Measurements from ENCODE around the gene LY9. TPM values are rescaled to one million over a fixed set of nuclear protein-coding genes. Genes with fewer than 3 reads are reported as not detected.

LY9 gene
- total RNA-seq, 1 experiment from 2014 or later, result not detected

DNA sequence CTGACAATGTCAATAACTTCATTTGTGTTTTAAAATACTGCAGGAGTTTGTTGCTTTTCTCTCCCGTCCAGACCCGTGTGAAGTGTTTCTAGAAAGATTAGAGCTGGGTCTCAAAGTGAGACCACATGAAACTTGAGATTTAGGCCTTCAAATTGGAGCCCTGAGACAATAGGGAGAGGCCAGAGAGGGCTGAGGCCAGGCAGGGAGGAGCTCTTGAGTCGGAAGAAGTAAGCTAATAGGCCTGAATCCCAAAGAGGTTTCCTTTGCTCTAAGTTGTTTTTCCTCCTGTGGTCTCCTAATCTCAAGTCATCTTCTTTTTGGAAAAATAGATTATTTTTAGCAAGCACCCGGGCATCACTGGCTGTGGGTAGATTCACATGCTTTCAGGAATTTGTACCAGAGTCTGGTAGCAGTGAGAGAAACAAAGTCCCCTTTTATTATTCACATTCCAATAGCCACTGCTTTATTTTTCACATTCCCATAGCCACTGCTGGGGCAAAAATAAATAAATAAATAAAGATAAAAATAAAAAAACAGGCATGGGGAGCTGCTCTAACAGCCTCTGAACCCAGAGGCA is 41.1 kb downstream of the LY9 start:
- H3K23ac ChIP-seq (ENCODE audit: insufficient read length, low read depth, low read length), result no peak overlapping the region
- no peak overlapping the region for H2BK15ac ChIP-seq (ENCODE audit: low read depth, low read length)
- H2AK5ac ChIP-seq (ENCODE audit: insufficient read length, low read length), result no peak overlapping the region
- no peaks in the 10 kb centered on the region for H3K79me2 ChIP-seq (ENCODE audit: insufficient read depth, low read length)
- no peak overlapping the region for H3K18ac ChIP-seq (ENCODE audit: insufficient read length, low read depth, low read length)
- H2BK120ac ChIP-seq (ENCODE audit: low read depth, low read length, poor library complexity, severe bottlenecking), result no peak overlapping the region
- no peak overlapping the region for H2AFZ ChIP-seq (ENCODE audit: low read length)
- H3K4me1 Mint-ChIP-seq, result peaks cover 19% of the 10 kb centered on the region in 2 experiments
- TF ChIP-seq, protein P1, sequence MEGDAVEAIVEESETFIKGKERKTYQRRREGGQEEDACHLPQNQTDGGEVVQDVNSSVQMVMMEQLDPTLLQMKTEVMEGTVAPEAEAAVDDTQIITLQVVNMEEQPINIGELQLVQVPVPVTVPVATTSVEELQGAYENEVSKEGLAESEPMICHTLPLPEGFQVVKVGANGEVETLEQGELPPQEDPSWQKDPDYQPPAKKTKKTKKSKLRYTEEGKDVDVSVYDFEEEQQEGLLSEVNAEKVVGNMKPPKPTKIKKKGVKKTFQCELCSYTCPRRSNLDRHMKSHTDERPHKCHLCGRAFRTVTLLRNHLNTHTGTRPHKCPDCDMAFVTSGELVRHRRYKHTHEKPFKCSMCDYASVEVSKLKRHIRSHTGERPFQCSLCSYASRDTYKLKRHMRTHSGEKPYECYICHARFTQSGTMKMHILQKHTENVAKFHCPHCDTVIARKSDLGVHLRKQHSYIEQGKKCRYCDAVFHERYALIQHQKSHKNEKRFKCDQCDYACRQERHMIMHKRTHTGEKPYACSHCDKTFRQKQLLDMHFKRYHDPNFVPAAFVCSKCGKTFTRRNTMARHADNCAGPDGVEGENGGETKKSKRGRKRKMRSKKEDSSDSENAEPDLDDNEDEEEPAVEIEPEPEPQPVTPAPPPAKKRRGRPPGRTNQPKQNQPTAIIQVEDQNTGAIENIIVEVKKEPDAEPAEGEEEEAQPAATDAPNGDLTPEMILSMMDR (conservative IDR thresholded peaks at IDR 0.05), result no peak
- H3K9ac ChIP-seq (ENCODE audit: extremely low read depth, insufficient read length, low read length), result no peak overlapping the region
- H4K91ac ChIP-seq (ENCODE audit: insufficient read length, low read depth, low read length), result no peak overlapping the region
- no CpG with 5 or more reads among the region's 4 CpGs for WGBS (ENCODE audit: extremely low coverage, insufficient read length, low lambda C conversion rate)
- no peak for DNase-seq
- H3K36me3 Mint-ChIP-seq (ENCODE audit: insufficient read depth in 1 of 3, low read depth in 3 of 3), result no peaks in the 10 kb centered on the region
- H3K27me3 ChIP-seq (ENCODE audit: insufficient read depth, low read length), result no peaks in the 10 kb centered on the region
- H4K5ac ChIP-seq (ENCODE audit: insufficient read length, low read depth, low read length), result no peak overlapping the region
- no peak overlapping the region for H4K8ac ChIP-seq (replicated peaks; ENCODE audit: insufficient read length, low read depth, low read length)
- H3K4me1 ChIP-seq (ENCODE audit: insufficient read depth, low read length), result no peaks in the 10 kb centered on the region
- no peaks in the 10 kb centered on the region for H3K9me3 ChIP-seq (ENCODE audit: control insufficient read depth, low read depth, low read length)
- no peak overlapping the region for H3T11ph ChIP-seq (ENCODE audit: low read length)
- no peaks in the 10 kb centered on the region for H4K20me1 ChIP-seq (ENCODE audit: control insufficient read depth, insufficient read depth, insufficient read length)
- no peak overlapping the region for H2BK12ac ChIP-seq (ENCODE audit: insufficient read length, low read depth, low read length)
- H3K4me2 ChIP-seq (ENCODE audit: insufficient read depth, insufficient read length, low read length), result no peak overlapping the region
- H2BK20ac ChIP-seq (ENCODE audit: low read depth, low read length, poor library complexity, severe bottlenecking), result no peak overlapping the region
- no peak overlapping the region for H3K27ac Mint-ChIP-seq
- no peaks in the 10 kb centered on the region for H3K23me2 ChIP-seq (ENCODE audit: insufficient read length, low read depth, low read length, poor library complexity, severe bottlenecking)
- H3K79me1 ChIP-seq (ENCODE audit: insufficient read depth, low read depth, low read length, poor library complexity, severe bottlenecking), result no peaks in the 10 kb centered on the region
- no peak overlapping the region for H2BK5ac ChIP-seq (ENCODE audit: insufficient read length, low read length)
- no peak overlapping the region for H3K4me3 Mint-ChIP-seq
- H3K14ac ChIP-seq (ENCODE audit: insufficient read depth, low read length), result no peak overlapping the region
- H3K56ac ChIP-seq (ENCODE audit: insufficient read length, low read depth, low read length), result no peak overlapping the region
- H3K27me3 Mint-ChIP-seq (ENCODE audit: low read depth), result no peaks in the 10 kb centered on the region
- H3K27ac ChIP-seq (ENCODE audit: insufficient read length, low read depth, low read length), result no peak overlapping the region
- H3K9me3 Mint-ChIP-seq, result no peaks in the 10 kb centered on the region
- H3K4ac ChIP-seq (ENCODE audit: low read depth, low read length), result no peak overlapping the region
